ENCODE data around the gene TFAP2B. TPM values are rescaled to one million over a fixed set of nuclear protein-coding genes. Genes with fewer than 3 reads are reported as not detected.

TFAP2B gene
- total RNA-seq, 1 experiment from 2014 or later, result not detected

- TF ChIP-seq CTCF (IDR thresholded peaks at IDR 0.05; ENCODE audit: unreplicated experiment), result no peak
- Mint-ChIP-seq H3K36me3 (ENCODE audit: insufficient read depth, unreplicated experiment) (no peaks in the 10 kb centered on the region), H3K27me3 (ENCODE audit: unreplicated experiment) (peaks cover 95% of the 10 kb centered on the region), H3K4me1 (ENCODE audit: low read depth, unreplicated experiment) (no peaks in the 10 kb centered on the region), H3K27ac (ENCODE audit: unreplicated experiment) (no peak overlapping the region), H3K4me3 (ENCODE audit: low read depth, unreplicated experiment) (no peak overlapping the region), H3K9me3 (ENCODE audit: low read depth, unreplicated experiment) (no peaks in the 10 kb centered on the region)
- CTCF ChIA-PET, result interaction anchor here (1.2 kb wide), 1 partner anchor 217 kb away, joined by 3 read pairs; no protein-coding TSS in a partner anchor
- intact Hi-C loops (cut with micrococcal nuclease; ENCODE audit: unreplicated experiment), result loop anchor here (5.0 kb wide), 1 partner anchor 1992 kb away; no protein-coding TSS in a partner anchor
- BruUV-seq (replicated peaks), result no TSS peak
- no peak for DNase-seq
Measured at GRCh38 chr6:50829049-50829448, 10.4 kb downstream of the TFAP2B start.

- Mint-ChIP-seq H3K27ac (ENCODE audit: unreplicated experiment) (no peak overlapping the region), H3K9me3 (ENCODE audit: low read depth, unreplicated experiment) (no peaks in the 10 kb centered on the region), H3K36me3 (ENCODE audit: insufficient read depth, unreplicated experiment) (no peaks in the 10 kb centered on the region), H3K4me3 (ENCODE audit: low read depth, unreplicated experiment) (no peak overlapping the region), H3K27me3 (ENCODE audit: unreplicated experiment) (peaks cover 86% of the 10 kb centered on the region), H3K4me1 (ENCODE audit: low read depth, unreplicated experiment) (no peaks in the 10 kb centered on the region)
- TF ChIP-seq CTCF (IDR thresholded peaks at IDR 0.05; ENCODE audit: unreplicated experiment), result no peak
- CTCF ChIA-PET, result no interaction called here
- no TSS peak for BruUV-seq (replicated peaks)
- DNase-seq, result no peak
- intact Hi-C loops (cut with micrococcal nuclease; ENCODE audit: unreplicated experiment), result loop anchor here (5.0 kb wide), 1 partner anchor 1993 kb away; no protein-coding TSS in a partner anchor
Measured at GRCh38 chr6:50829898-50830444, 11.3 kb downstream of the TFAP2B start.

- Mint-ChIP-seq H3K4me1 (ENCODE audit: low read depth, unreplicated experiment) (no peaks in the 10 kb centered on the region), H3K27me3 (ENCODE audit: unreplicated experiment) (peaks cover 74% of the 10 kb centered on the region), H3K4me3 (ENCODE audit: low read depth, unreplicated experiment) (no peak overlapping the region), H3K9me3 (ENCODE audit: low read depth, unreplicated experiment) (no peaks in the 10 kb centered on the region), H3K27ac (ENCODE audit: unreplicated experiment) (no peak overlapping the region), H3K36me3 (ENCODE audit: insufficient read depth, unreplicated experiment) (no peaks in the 10 kb centered on the region)
- DNase-seq, result no peak
- CTCF ChIA-PET, result no interaction called here
- BruUV-seq (replicated peaks), result no TSS peak
- intact Hi-C loops (cut with micrococcal nuclease; ENCODE audit: unreplicated experiment), result no loop called here
- TF ChIP-seq CTCF (IDR thresholded peaks at IDR 0.05; ENCODE audit: unreplicated experiment), result no peak
Measured at GRCh38 chr6:50831186-50831585, 12.5 kb downstream of the TFAP2B start.

- Mint-ChIP-seq H3K9me3 (ENCODE audit: low read depth, unreplicated experiment) (no peaks in the 10 kb centered on the region), H3K27ac (ENCODE audit: unreplicated experiment) (no peak overlapping the region), H3K36me3 (ENCODE audit: insufficient read depth, unreplicated experiment) (no peaks in the 10 kb centered on the region), H3K4me1 (ENCODE audit: low read depth, unreplicated experiment) (no peaks in the 10 kb centered on the region), H3K27me3 (ENCODE audit: unreplicated experiment) (peaks cover 66% of the 10 kb centered on the region), H3K4me3 (ENCODE audit: low read depth, unreplicated experiment) (no peak overlapping the region)
- intact Hi-C loops (cut with micrococcal nuclease; ENCODE audit: unreplicated experiment), result no loop called here
- TF ChIP-seq CTCF (IDR thresholded peaks at IDR 0.05; ENCODE audit: unreplicated experiment), result no peak
- no peak for DNase-seq
- no TSS peak for BruUV-seq (replicated peaks)
- CTCF ChIA-PET, result no interaction called here
Measured at GRCh38 chr6:50832912-50833311, 14.2 kb downstream of the TFAP2B start.
